HG03039 (cell line): ENCODE measurements around the gene FIZ1.
"Not testable (repeated sequence)": the region's sequence is repeated elsewhere in the genome, so short reads cannot be mapped to it uniquely, and the experiment has no call there.

ENCODE experiments used
- ATAC-seq: cut with Tn5 transposase; IDR thresholded peaks from one replicate; pipeline ENCODE4 v1.9.1; 2021; ENCODE audit warnings: mild to moderate bottlenecking, moderate library complexity; ENCODE audit not compliant: unreplicated experiment

Gene FIZ1

GRCh38 chr19:55578761-55579747, 20.3 kb downstream of the FIZ1 start:
- no peak for ATAC-seq

- ATAC-seq, result no peak
Measured at GRCh38 chr19:55578031-55578760, 21.1 kb downstream of the FIZ1 start.

- ATAC-seq, result no peak
Measured at GRCh38 chr19:55576746-55577145, 22.6 kb downstream of the FIZ1 start.

GRCh38 chr19:55573929-55574328, 25.4 kb downstream of the FIZ1 start:
- ATAC-seq, result not testable (repeated sequence)

GRCh38 chr19:55569477-55569876, 29.8 kb downstream of the FIZ1 start:
- not testable (repeated sequence) for ATAC-seq

GRCh38 chr19:55567708-55568328, 31.5 kb downstream of the FIZ1 start:
- no peak for ATAC-seq

- ATAC-seq, result no peak
Measured at GRCh38 chr19:55566823-55567222, 32.5 kb downstream of the FIZ1 start.

GRCh38 chr19:55563261-55563690, 36.0 kb downstream of the FIZ1 start:
- ATAC-seq, result no peak

- ATAC-seq, result no peak
Measured at GRCh38 chr19:55559684-55560083, 39.6 kb downstream of the FIZ1 start.

- ATAC-seq, result no peak
Measured at GRCh38 chr19:55554741-55555152, 44.6 kb downstream of the FIZ1 start.

- ATAC-seq, result no peak
Measured at GRCh38 chr19:55554302-55554701, 45.0 kb downstream of the FIZ1 start.

GRCh38 chr19:55553217-55554182, 45.8 kb downstream of the FIZ1 start:
- ATAC-seq, result no peak

GRCh38 chr19:55552620-55553019, 46.7 kb downstream of the FIZ1 start:
- ATAC-seq, result no peak

- no peak for ATAC-seq
Measured at GRCh38 chr19:55552206-55552605, 47.1 kb downstream of the FIZ1 start.

GRCh38 chr19:55550321-55550650, 49.0 kb downstream of the FIZ1 start:
- no peak for ATAC-seq

- ATAC-seq, result no peak
Measured at GRCh38 chr19:55549500-55550320, 49.6 kb downstream of the FIZ1 start.

- no peak for ATAC-seq
Measured at GRCh38 chr19:55546822-55547614, 52.3 kb downstream of the FIZ1 start.

GRCh38 chr19:55546011-55546410, 53.3 kb downstream of the FIZ1 start:
- no peak for ATAC-seq

GRCh38 chr19:55545443-55545842, 53.9 kb downstream of the FIZ1 start, which contains the start of gene SBK3:
Gene SBK3, minus strand, starts transcription at chr19:55545543. Its CDS starts 0 bp downstream, at chr19:55545543.
- ATAC-seq, result no peak
